Heart right ventricle (tissue), 16 donors: ENCODE measurements around the gene CPSF2. TPM values are rescaled to one million over a fixed set of nuclear protein-coding genes. Genes with fewer than 3 reads are reported as not detected.
"Not testable (repeated sequence)": the region's sequence is repeated elsewhere in the genome, so short reads cannot be mapped to it uniquely, and the experiment has no call there.

Source experiments
- ATAC-seq, 8 donors: fragments of 200-7000 bp; cut with Tn5 transposase; one replicate each; pipeline ENCODE4 v1.9.1; 2020; ENCODE audit warnings: mild to moderate bottlenecking in 8 of 8, moderate library complexity in 8 of 8, moderate number of reproducible peaks in 1 of 8
- DNase-seq, 2 donors: peaks; one replicate each; pipeline ENCODE4 v3.0.0-alpha.2; 2020
- H3K27ac ChIP-seq, 10 donors: fragments of 200-600 bp; sonication (generic) in 2 of 10; one replicate each; pipeline versions ENCODE4 v1.5.0 to v1.8.0; 2020 to 2022; ENCODE audit warnings: mild to moderate bottlenecking in 3 of 10
- H3K27me3 ChIP-seq, 7 donors: fragments of 200-600 bp; one replicate each; pipeline ENCODE4 v1.8.0; 2021 to 2022; ENCODE audit warnings: mild to moderate bottlenecking in 2 of 7
- H3K36me3 ChIP-seq, 9 donors: fragments of 200-600 bp; sonication (generic) in 1 of 9; one replicate each; pipeline versions ENCODE4 v1.5.0 to v1.8.0; 2020 to 2022; ENCODE audit warnings: mild to moderate bottlenecking in 2 of 9
- H3K4me1 ChIP-seq, 9 donors: fragments of 200-600 bp; sonication (generic) in 1 of 9; one replicate each; pipeline versions ENCODE4 v1.5.0 to v1.8.0; 2020 to 2022; ENCODE audit warnings: mild to moderate bottlenecking in 4 of 9
- H3K4me3 ChIP-seq, 10 donors: fragments of 200-600 bp; sonication (generic) in 2 of 10; one replicate each; pipeline versions ENCODE4 v1.5.0 to v1.8.0; 2020 to 2022; ENCODE audit warnings: mild to moderate bottlenecking in 7 of 10, moderate library complexity in 2 of 10
- H3K9me3 ChIP-seq, 11 donors: fragments of 200-600 bp in 10 of 11; sonication (generic) in 2 of 11; one replicate each; pipeline versions ENCODE4 v1.5.0 to v1.8.0; 2013 to 2022; ENCODE audit warnings: mild to moderate bottlenecking in 2 of 11, control low read depth in 1 of 11, moderate library complexity in 1 of 11
- WGBS, 2 donors: extraction: QIAGEN DNeasy Blood & Tissue Kit; methylation state at CpG; one replicate each; pipeline ENCODE4 v1.1.7; 2013; ENCODE audit warnings: inconsistent platforms in 1 of 2; 5-methylcytosine and 5-hydroxymethylcytosine counted together
- intact Hi-C, 10 donors: fragments of 100-400 bp; cut with DNase I; formaldehyde crosslinking; loops; one replicate each; pipeline versions ENCODE4 v1.11.1 to v1.14.2; 2022
- polyA plus RNA-seq, 2 donors: library from polyadenylated mRNA; stranded (reverse); fragments of 200-250 nt; gene quantifications; one replicate each; pipeline ENCODE4 v1.2.3, GENCODE V29; 2013
- total RNA-seq, 10 donors: library from RNA; stranded (reverse); fragmentation: NEBNext Ultra II Directional in 3 of 10; extraction: Animal tissue kit (Norgen Biotek cat#: 25700) in 3 of 10; gene quantifications; one replicate each; pipeline versions ENCODE4 v1.2.1 to v1.2.4, GENCODE V29; 2021 to 2023
- TF ChIP-seq, protein P1 (sequence below), 9 donors: fragments of 200-600 bp; sonication (generic) in 2 of 9; IDR thresholded peaks; one replicate each; pipeline versions ENCODE4 v1.5.0 to v1.8.0; 2021 to 2022; ENCODE audit warnings: antibody characterized with exemption in 9 of 9, mild to moderate bottlenecking in 5 of 9, moderate library complexity in 1 of 9
- donor health status: Arrhythmogenic right ventricular cardiomyopathy.
- donor health status: ischemic (EF 13 %, LVEDD 7.1; RV severe dilation, severe dysfunction).
- donor health status: healthy with polysubstance abuse.
- donor health status: DM: no; HTN: yes; CAD: no.
- donor health status: DM: no; HTN: no; CAD: no.
- donor health status: ischemic (EF 25% LVEDD 6.9; RV normal size, moderate dysfunction).
- donor health status: ischemic (EF 25% LVEDD 5.7; RV mildly dilated, moderate dysfunction).
- donor health status: healthy.
- donor health status: DM: yes; HTN: yes; CAD: no.
- donor health status: Ischemic cardiomyopathy.
- donor health status: ischemic (EF 35%, LVEDD 5.7; RV mildly dilated, moderate dysfunction).
- donor health status: nonischemic (EF 11% LVEDD 7.7; RV severe dilation, severe dysfunction).
- donor health status: DM: yes; HTN: yes; CAD: no.
- donor health status: PGD.
- donor health status: ischemic (EF 29% LVEDD 5.4; RV normal size, mild dysfunction).
- donor health status: nonischemic (EF 23%, LVEDD 6.1; RV moderate dilation, normal function).

Gene CPSF2
- total and polyA plus RNA-seq, 12 donors = 4.8 to 50.3 (median 42.0) TPM

DNA sequence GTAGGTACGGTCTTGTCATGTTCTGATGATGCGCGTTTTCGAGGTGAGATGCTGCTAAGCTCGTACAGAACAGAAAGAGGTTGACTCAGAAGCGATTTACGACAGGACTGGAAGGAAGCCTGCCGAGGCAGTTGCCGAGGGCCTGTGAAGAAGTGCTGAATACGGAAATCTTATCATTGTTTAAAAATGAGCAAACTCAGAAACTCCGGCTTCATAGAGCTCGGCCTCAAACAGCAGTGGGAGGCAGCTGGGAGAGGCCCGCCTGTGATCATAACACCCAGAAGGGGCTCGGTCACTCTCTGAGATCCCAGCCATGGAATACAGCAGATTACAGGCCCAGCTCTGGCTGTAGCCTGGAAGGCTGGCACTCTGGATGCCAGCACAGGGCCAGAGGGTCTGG, 87.4 kb downstream of the CPSF2 start:
- Histone ChIP-seq H3K27me3 (peaks cover 0 to 14% (median 0%) of the 10 kb centered on the region in 7 donors), H3K4me3 (no peak overlapping the region), H3K27ac (no peak overlapping the region), H3K9me3 (no peaks in the 10 kb centered on the region), H3K36me3 (no peaks in the 10 kb centered on the region), H3K4me1 (no peaks in the 10 kb centered on the region)
- 73 to 81% methylated on average over 14 of the region's 14 CpGs for WGBS, 2 donors
- DNase-seq (no peak), ATAC-seq (no peak)
- TF ChIP-seq, protein P1, sequence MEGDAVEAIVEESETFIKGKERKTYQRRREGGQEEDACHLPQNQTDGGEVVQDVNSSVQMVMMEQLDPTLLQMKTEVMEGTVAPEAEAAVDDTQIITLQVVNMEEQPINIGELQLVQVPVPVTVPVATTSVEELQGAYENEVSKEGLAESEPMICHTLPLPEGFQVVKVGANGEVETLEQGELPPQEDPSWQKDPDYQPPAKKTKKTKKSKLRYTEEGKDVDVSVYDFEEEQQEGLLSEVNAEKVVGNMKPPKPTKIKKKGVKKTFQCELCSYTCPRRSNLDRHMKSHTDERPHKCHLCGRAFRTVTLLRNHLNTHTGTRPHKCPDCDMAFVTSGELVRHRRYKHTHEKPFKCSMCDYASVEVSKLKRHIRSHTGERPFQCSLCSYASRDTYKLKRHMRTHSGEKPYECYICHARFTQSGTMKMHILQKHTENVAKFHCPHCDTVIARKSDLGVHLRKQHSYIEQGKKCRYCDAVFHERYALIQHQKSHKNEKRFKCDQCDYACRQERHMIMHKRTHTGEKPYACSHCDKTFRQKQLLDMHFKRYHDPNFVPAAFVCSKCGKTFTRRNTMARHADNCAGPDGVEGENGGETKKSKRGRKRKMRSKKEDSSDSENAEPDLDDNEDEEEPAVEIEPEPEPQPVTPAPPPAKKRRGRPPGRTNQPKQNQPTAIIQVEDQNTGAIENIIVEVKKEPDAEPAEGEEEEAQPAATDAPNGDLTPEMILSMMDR (IDR thresholded peaks at IDR 0.05) = no peak
- intact Hi-C loops = no loop called here

DNA sequence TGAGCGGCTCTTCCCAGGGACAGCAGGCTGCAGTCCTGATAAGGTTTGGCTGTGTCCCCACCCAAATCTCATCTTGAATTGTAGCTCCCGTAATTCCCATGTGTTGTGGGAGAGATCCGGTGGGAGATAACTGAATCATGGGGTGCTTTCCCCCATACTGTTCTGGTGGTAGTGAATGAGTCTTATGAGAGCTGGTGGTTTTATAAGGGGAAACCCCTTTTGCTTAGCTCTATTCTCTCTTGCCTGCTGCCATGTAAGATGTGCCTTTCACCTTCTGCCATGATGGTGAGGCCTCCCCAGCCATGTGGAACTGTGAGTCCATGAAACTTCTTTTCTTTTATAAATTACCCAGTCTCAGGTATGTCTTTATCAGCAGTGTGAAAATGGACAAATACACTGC, 91.4 kb downstream of the CPSF2 start:
- H3K4me1 ChIP-seq, H3K9me3 ChIP-seq, H3K27me3 ChIP-seq, DNase-seq, intact Hi-C loops, ATAC-seq, H3K4me3 ChIP-seq, H3K36me3 ChIP-seq, H3K27ac ChIP-seq: not testable (repeated sequence)
- 86 to 90% methylated on average over 3 of the region's 3 CpGs for WGBS, 2 donors

- Histone ChIP-seq H3K4me3 (no peak overlapping the region), H3K27me3 (no peaks in the 10 kb centered on the region), H3K27ac (no peak overlapping the region), H3K4me1 (no peaks in the 10 kb centered on the region), H3K9me3 (no peaks in the 10 kb centered on the region), H3K36me3 (no peaks in the 10 kb centered on the region)
- no peak for DNase-seq
- ATAC-seq = peak in 2 of 8 donors; percentile 35 to 66
- TF ChIP-seq, protein P1 (IDR thresholded peaks at IDR 0.05) = no peak
- 68 to 82% methylated on average over 5 of the region's 5 CpGs for WGBS, 2 donors
- intact Hi-C loops = no loop called here
These were observed 93.8 kb downstream of the CPSF2 start for GRCh38 chr14:92215579-92215978.

DNA sequence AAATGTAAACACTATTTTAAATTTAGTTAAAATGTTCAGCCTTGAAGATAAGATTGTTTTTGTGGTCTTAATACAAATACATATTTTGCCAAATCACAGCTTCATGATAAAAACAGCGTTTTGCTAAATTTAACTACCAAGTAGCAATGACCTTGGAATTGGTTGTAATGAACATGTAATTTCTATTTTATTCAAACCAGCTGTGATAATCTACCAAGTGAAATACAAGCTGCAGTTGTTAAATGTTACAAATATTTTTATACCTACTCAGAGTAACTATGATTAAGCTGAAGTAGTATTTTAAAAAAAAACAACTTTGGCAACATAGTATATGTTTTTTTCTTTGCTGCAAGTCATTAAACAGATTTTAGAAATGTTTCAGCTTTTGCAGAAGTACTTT, 96.2 kb downstream of the CPSF2 start:
- H3K27me3 ChIP-seq = peaks cover 0 to 2% (median 0%) of the 10 kb centered on the region in 7 donors
- H3K27ac ChIP-seq = no peak overlapping the region
- peak in 1 of 8 donors; percentile 26 for ATAC-seq
- DNase-seq = no peak
- TF ChIP-seq, protein P1 (IDR thresholded peaks at IDR 0.05) = no peak
- no peak overlapping the region for H3K4me3 ChIP-seq
- intact Hi-C loops = no loop called here
- no peaks in the 10 kb centered on the region for H3K36me3 ChIP-seq
- peaks cover 0 to 3% (median 0%) of the 10 kb centered on the region in 9 donors for H3K4me1 ChIP-seq
- no peaks in the 10 kb centered on the region for H3K9me3 ChIP-seq
- WGBS, 2 donors = 31 to 44% methylated on average over 1 of the region's 1 CpG

Other genes with a start within 250 kb of the CPSF2 start
- 10 to 100 TPM; 25.3 to 91.5 (median 36.6) TPM for gene FBLN5, start 174.3 kb upstream of the CPSF2 start, total RNA-seq
- 10 to 100 TPM; 46.5 to 65.9 TPM for gene FBLN5, start 174.3 kb upstream of the CPSF2 start, polyA plus RNA-seq
- gene TRIP11, start 81.9 kb upstream of the CPSF2 start, total RNA-seq = 10 to 100 TPM; 46.5 to 73.3 (median 59.7) TPM
- 1 to 10 TPM; 4.0 to 8.1 TPM for gene TRIP11, start 81.9 kb upstream of the CPSF2 start, polyA plus RNA-seq
- gene ATXN3, start 15.4 kb upstream of the CPSF2 start, total RNA-seq = 10 to 100 TPM; 12.3 to 20.5 (median 17.0) TPM
- 10 to 100 TPM in 1 of 2 donors, 1 to 10 TPM in 1; 7.0 to 11.6 TPM for gene ATXN3, start 15.4 kb upstream of the CPSF2 start, polyA plus RNA-seq
- gene NDUFB1, start 263 bp upstream of the CPSF2 start, total RNA-seq = 100 to 1,000 TPM; 340 to 642 (median 481) TPM
- 1,000 to 10,000 TPM in 1 of 2 donors, 100 to 1,000 TPM in 1; 878 to 6,426 TPM for gene NDUFB1, start 263 bp upstream of the CPSF2 start, polyA plus RNA-seq
- gene SLC24A4, start 201.2 kb downstream of the CPSF2 start, total RNA-seq = under 1 TPM; 0.08 to 0.74 (median 0.26) TPM
- gene SLC24A4, start 201.2 kb downstream of the CPSF2 start, polyA plus RNA-seq = under 1 TPM; 0.09 to 0.29 TPM